DOHH2 (cell line): Measurements from ENCODE around the gene SEMA5A.

Experiments used
- H3F3A ChIP-seq: fragments of 200-600 bp; sonication (generic), shearing (Covaris generic); 2 replicates; pipeline ENCODE4 v1.6.0; 2016; ENCODE audit warnings: antibody characterized with exemption, mild to moderate bottlenecking; ENCODE audit not compliant: control insufficient read depth, insufficient read depth
- H3K27ac ChIP-seq: fragments of 200-600 bp; sonication (generic); 2 replicates; pipeline ENCODE4 v1.5.1; 2014; ENCODE audit warnings: low read depth, mild to moderate bottlenecking, low read length, moderate library complexity
- H3K27me3 ChIP-seq: fragments of 200-600 bp; sonication (generic); 2 replicates; pipeline ENCODE4 v1.6.1; 2014; ENCODE audit warnings: mild to moderate bottlenecking, low read length, mixed read lengths; ENCODE audit not compliant: control insufficient read depth
- H3K36me3 ChIP-seq: fragments of 200-600 bp; sonication (generic); 2 replicates; pipeline ENCODE4 v1.6.1; 2014; ENCODE audit warnings: mild to moderate bottlenecking, low read length, moderate library complexity, mixed read lengths; ENCODE audit not compliant: control insufficient read depth
- H3K4me1 ChIP-seq: fragments of 200-600 bp; sonication (generic); 2 replicates; pipeline ENCODE4 v1.6.1; 2014; ENCODE audit warnings: mild to moderate bottlenecking, low read length, mixed read lengths; ENCODE audit not compliant: control insufficient read depth
- H3K4me2 ChIP-seq: fragments of 200-600 bp; sonication (generic); 2 replicates; pipeline ENCODE4 v1.6.0; 2014; ENCODE audit warnings: mild to moderate bottlenecking, low read length, moderate library complexity
- H3K4me3 ChIP-seq: fragments of 200-600 bp; sonication (generic); 2 replicates; pipeline ENCODE4 v1.5.1; 2014; ENCODE audit warnings: mild to moderate bottlenecking, low read length, mixed read lengths
- H3K79me2 ChIP-seq: fragments of 200-600 bp; sonication (generic); 2 replicates; pipeline ENCODE4 v1.6.1; 2014; ENCODE audit warnings: mild to moderate bottlenecking, low read length, mixed read lengths; ENCODE audit not compliant: control insufficient read depth
- H3K9me2 ChIP-seq: fragments of 200-600 bp; sonication (generic); replicated peaks from 2 replicates; pipeline ENCODE4 v1.6.1; 2014; ENCODE audit warnings: mild to moderate bottlenecking, low read length, mixed read lengths; ENCODE audit not compliant: control insufficient read depth
- H3K9me3 ChIP-seq: fragments of 200-600 bp; sonication (generic); 2 replicates; pipeline ENCODE4 v1.6.1; 2014; ENCODE audit warnings: antibody characterized with exemption, low read length, mixed read lengths; ENCODE audit not compliant: control insufficient read depth, insufficient read depth
- H4K20me1 ChIP-seq: fragments of 200-600 bp; sonication (generic); 2 replicates; pipeline ENCODE4 v1.6.0; 2014; ENCODE audit warnings: low read depth, mild to moderate bottlenecking, antibody characterized with exemption, low read length, moderate library complexity; ENCODE audit not compliant: control insufficient read depth, insufficient read depth
- CTCF ChIP-seq: fragments of 200-600 bp; sonication (generic); IDR thresholded peaks from one replicate; pipeline ENCODE4 v1.5.1; 2014; ENCODE audit warnings: antibody characterized with exemption, mild to moderate bottlenecking, low read depth, low read length; ENCODE audit not compliant: poor library complexity, severe bottlenecking
- EZH2phosphoT487 ChIP-seq: fragments of 200-600 bp; sonication (generic); IDR thresholded peaks from 2 replicates; pipeline ENCODE4 v1.6.1; 2017; ENCODE audit warnings: borderline replicate concordance, mild to moderate bottlenecking, antibody characterized with exemption, low read length, moderate library complexity, mixed read lengths

SEMA5A gene

DNA sequence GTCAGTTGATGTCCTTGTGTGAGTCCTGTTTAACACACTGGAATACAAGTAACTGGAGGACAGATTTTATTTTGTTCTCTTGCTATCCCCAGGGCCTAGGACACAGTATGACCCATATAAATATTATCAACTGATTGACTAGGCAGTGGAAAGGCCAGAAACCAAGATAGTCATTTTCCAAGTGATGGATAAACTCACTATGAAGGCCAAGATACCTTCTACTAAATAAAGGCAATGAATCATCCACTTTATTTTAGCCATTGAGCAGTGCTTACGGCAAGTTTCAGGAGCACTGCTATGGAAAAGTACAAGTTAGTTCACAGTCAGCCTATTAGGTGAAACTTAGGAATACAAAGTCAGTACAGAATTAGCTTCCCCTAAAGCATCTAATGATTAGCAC is 153.2 kb downstream of the SEMA5A start:
- TF ChIP-seq EZH2phosphoT487: no peak
- no peak for TF ChIP-seq CTCF
- no peaks in the 10 kb centered on the region for H3F3A ChIP-seq
- no peaks in the 10 kb centered on the region for H3K9me3 ChIP-seq
- no peak overlapping the region for H3K4me2 ChIP-seq
- no peaks in the 10 kb centered on the region for H3K9me2 ChIP-seq
- H3K36me3 ChIP-seq: no peaks in the 10 kb centered on the region
- no peak overlapping the region for H3K27ac ChIP-seq
- H3K27me3 ChIP-seq: no peaks in the 10 kb centered on the region
- H4K20me1 ChIP-seq: no peaks in the 10 kb centered on the region
- no peaks in the 10 kb centered on the region for H3K79me2 ChIP-seq
- H3K4me1 ChIP-seq: no peaks in the 10 kb centered on the region
- no peak overlapping the region for H3K4me3 ChIP-seq

- H3K27me3 ChIP-seq: no peaks in the 10 kb centered on the region
- H3K4me3 ChIP-seq: no peak overlapping the region
- H3K79me2 ChIP-seq: no peaks in the 10 kb centered on the region
- no peak for TF ChIP-seq EZH2phosphoT487
- TF ChIP-seq CTCF: no peak
- no peaks in the 10 kb centered on the region for H3K9me2 ChIP-seq
- no peaks in the 10 kb centered on the region for H3K4me1 ChIP-seq
- H4K20me1 ChIP-seq: no peaks in the 10 kb centered on the region
- H3F3A ChIP-seq: no peaks in the 10 kb centered on the region
- H3K4me2 ChIP-seq: no peak overlapping the region
- H3K27ac ChIP-seq: no peak overlapping the region
- no peaks in the 10 kb centered on the region for H3K9me3 ChIP-seq
- H3K36me3 ChIP-seq: no peaks in the 10 kb centered on the region
Observed at GRCh38 chr5:9391080-9391479, 154.8 kb downstream of the SEMA5A start.

DNA sequence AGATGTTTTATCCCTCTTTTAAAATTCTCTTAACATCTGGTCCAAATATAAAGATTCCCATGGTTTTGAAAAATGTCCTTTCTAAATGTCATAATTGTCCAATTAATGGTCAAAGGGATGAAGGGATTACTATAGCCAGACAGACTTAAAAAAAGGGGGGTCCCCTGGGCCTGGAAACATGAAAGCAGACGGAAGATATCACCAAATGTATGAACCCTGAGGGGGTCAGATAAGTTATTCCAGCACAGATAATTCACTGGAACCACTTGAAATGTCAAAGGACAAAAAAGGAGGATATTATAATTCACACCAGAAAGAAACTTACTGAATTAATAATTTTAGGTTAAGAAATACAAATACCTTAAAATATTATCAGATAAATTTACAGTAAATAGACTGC is 155.8 kb downstream of the SEMA5A start:
- Histone ChIP-seq H4K20me1 (no peaks in the 10 kb centered on the region), H3F3A (no peaks in the 10 kb centered on the region), H3K27me3 (no peaks in the 10 kb centered on the region), H3K4me2 (no peak overlapping the region), H3K36me3 (no peaks in the 10 kb centered on the region), H3K9me3 (no peaks in the 10 kb centered on the region), H3K4me3 (no peak overlapping the region), H3K4me1 (no peaks in the 10 kb centered on the region), H3K79me2 (no peaks in the 10 kb centered on the region), H3K9me2 (no peaks in the 10 kb centered on the region), H3K27ac (no peak overlapping the region)
- TF ChIP-seq CTCF (no peak), EZH2phosphoT487 (no peak)
